Smooth muscle cell (in vitro differentiated cells): Measurements from ENCODE around the gene MYO18B. TPM values are rescaled to one million over a fixed set of nuclear protein-coding genes. Genes with fewer than 3 reads are reported as not detected.

ENCODE experiments used
- DNase-seq: peaks from one replicate; lab custom pipeline; 2025; ENCODE audit not compliant: unreplicated experiment; lab: John Stamatoyannopoulos, UW
- H2AFZ ChIP-seq: fragments of 200-600 bp; sonication (generic); 2 replicates; pipeline ENCODE4 v1.6.0; 2016; ENCODE audit warnings: antibody characterized with exemption, low read depth, mild to moderate bottlenecking
- H3F3A ChIP-seq: fragments of 200-600 bp; sonication (generic); 2 replicates; pipeline ENCODE4 v1.6.0; 2017; ENCODE audit warnings: antibody characterized with exemption, low read depth
- H3K27ac ChIP-seq: fragments of 200-600 bp; sonication (generic); 2 replicates; pipeline ENCODE4 v1.5.1; 2016; ENCODE audit warnings: low read depth, mild to moderate bottlenecking
- H3K27me3 ChIP-seq: fragments of 200-600 bp; sonication (generic); 2 replicates; pipeline ENCODE4 v1.6.1; 2016; ENCODE audit warnings: low read depth, mild to moderate bottlenecking
- H3K36me3 ChIP-seq: fragments of 200-600 bp; sonication (generic); 2 replicates; pipeline ENCODE4 v1.5.1; 2016; ENCODE audit warnings: low read depth
- H3K4me1 ChIP-seq: fragments of 200-600 bp; sonication (generic); 2 replicates; pipeline ENCODE4 v1.5.1; 2016; ENCODE audit warnings: low read depth
- H3K4me2 ChIP-seq: fragments of 200-600 bp; sonication (generic); 2 replicates; pipeline ENCODE4 v1.6.0; 2016; ENCODE audit warnings: mild to moderate bottlenecking
- H3K4me3 ChIP-seq: fragments of 200-600 bp; sonication (generic); 2 replicates; pipeline ENCODE4 v1.5.1; 2016; ENCODE audit warnings: mild to moderate bottlenecking
- H3K79me2 ChIP-seq: fragments of 200-600 bp; sonication (generic); 2 replicates; pipeline ENCODE4 v1.6.0; 2016; ENCODE audit warnings: low read depth, mild to moderate bottlenecking
- H3K9ac ChIP-seq: fragments of 200-600 bp; sonication (generic); 2 replicates; pipeline ENCODE4 v1.6.0; 2016; ENCODE audit warnings: low read depth
- H3K9me3 ChIP-seq: fragments of 200-600 bp; sonication (generic); replicated peaks from 2 replicates; pipeline ENCODE4 v1.5.1; 2016; ENCODE audit warnings: low read depth
- H4K20me1 ChIP-seq: fragments of 200-600 bp; sonication (generic); 2 replicates; pipeline ENCODE4 v1.6.0; 2016; ENCODE audit warnings: low read depth
- WGBS: methylation state at CpG from one replicate; pipeline ENCODE4 v1.1.7; 2016; ENCODE audit warnings: low lambda C conversion rate; 5-methylcytosine and 5-hydroxymethylcytosine counted together
- polyA plus RNA-seq: library from polyadenylated mRNA; unstranded; fragments of >200 nt; fragmentation: Nextera tagmentation; extraction: Ambion mirVana; gene quantifications from 2 replicates; pipeline ENCODE4 v1.2.1, GENCODE V29; 2016
- total RNA-seq: library from RNA; depleted of rRNA; stranded (reverse); fragments of >200 nt; gene quantifications from 2 replicates; pipeline ENCODE4 v1.2.3, GENCODE V29; 2014
- TF ChIP-seq, protein P1 (sequence below): fragments of 200-600 bp; sonication (generic); IDR thresholded peaks from 2 replicates; pipeline ENCODE4 v1.5.1; 2017; ENCODE audit warnings: borderline replicate concordance, mild to moderate bottlenecking, antibody characterized with exemption; ENCODE audit not compliant: insufficient read depth, poor library complexity, severe bottlenecking

Gene MYO18B
- total and polyA plus RNA-seq, 2 experiments from 2014 or later, result 0.13 to 1.2 TPM

DNA sequence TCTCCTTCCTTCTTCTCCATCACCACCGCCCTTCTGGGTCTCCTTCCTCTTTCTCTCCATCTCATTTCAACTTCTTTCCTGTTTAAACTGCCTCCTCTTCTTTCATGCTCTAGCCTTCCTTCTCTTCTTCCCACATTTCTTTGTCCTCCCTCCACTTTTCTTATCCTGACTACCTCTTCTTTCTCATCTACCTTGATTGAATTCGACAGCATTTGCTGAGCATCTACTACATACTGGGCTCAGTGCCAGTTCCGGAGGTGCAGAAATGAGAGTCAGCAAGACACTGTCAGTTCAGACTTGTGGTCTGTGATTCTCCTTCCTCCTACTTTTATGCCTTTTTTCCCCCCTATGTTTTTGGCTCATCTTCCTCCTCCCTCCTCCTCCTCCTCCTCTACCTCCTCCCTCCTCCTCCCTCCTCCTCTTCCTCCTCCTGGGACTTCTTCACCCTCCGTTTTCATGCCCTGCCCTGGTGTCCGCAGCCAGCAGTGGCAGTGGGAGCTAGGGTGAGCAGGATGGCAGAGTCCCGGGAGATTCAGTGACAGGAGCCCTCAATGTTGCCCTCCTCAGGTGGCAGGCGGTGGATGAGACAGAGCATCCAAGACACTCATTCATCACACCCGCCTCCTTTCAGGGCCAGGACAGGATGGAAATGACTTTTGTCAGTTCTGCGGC lies 281.3 kb downstream of the MYO18B start:
- Histone ChIP-seq H2AFZ (no peak overlapping the region), H3K27ac (no peak overlapping the region), H3K79me2 (no peaks in the 10 kb centered on the region), H3K4me3 (no peak overlapping the region), H3F3A (no peaks in the 10 kb centered on the region), H3K4me2 (no peak overlapping the region), H3K4me1 (no peaks in the 10 kb centered on the region), H3K27me3 (no peaks in the 10 kb centered on the region), H3K9me3 (no peaks in the 10 kb centered on the region), H4K20me1 (no peaks in the 10 kb centered on the region), H3K9ac (no peak overlapping the region), H3K36me3 (no peaks in the 10 kb centered on the region)
- DNase-seq, result no peak
- TF ChIP-seq, protein P1, sequence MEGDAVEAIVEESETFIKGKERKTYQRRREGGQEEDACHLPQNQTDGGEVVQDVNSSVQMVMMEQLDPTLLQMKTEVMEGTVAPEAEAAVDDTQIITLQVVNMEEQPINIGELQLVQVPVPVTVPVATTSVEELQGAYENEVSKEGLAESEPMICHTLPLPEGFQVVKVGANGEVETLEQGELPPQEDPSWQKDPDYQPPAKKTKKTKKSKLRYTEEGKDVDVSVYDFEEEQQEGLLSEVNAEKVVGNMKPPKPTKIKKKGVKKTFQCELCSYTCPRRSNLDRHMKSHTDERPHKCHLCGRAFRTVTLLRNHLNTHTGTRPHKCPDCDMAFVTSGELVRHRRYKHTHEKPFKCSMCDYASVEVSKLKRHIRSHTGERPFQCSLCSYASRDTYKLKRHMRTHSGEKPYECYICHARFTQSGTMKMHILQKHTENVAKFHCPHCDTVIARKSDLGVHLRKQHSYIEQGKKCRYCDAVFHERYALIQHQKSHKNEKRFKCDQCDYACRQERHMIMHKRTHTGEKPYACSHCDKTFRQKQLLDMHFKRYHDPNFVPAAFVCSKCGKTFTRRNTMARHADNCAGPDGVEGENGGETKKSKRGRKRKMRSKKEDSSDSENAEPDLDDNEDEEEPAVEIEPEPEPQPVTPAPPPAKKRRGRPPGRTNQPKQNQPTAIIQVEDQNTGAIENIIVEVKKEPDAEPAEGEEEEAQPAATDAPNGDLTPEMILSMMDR, result no peak
- 84% methylated on average over 9 of the region's 9 CpGs for WGBS

DNA sequence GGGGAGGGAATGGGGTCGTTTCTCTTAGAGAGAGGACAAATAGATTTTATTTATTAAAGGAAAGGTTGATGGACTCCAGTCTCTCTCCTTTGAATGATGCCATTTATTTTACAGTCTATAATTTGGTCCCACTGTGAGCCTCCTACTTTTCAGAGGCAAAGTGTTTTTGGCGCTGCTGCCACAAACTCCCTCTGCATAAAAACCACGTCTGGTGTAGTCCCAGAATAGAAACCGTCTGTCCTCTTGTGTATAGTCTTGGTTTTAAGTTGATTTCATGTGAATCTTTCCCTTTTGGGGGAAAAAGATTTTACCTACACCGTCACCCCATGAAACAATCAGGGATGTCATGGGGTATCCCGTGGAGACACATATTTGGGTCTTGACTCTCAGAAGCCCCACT lies 283.6 kb downstream of the MYO18B start:
- Histone ChIP-seq H3K4me2 (no peak overlapping the region), H3K4me3 (no peak overlapping the region), H3K9ac (no peak overlapping the region), H2AFZ (no peak overlapping the region), H3K9me3 (no peaks in the 10 kb centered on the region), H3K4me1 (no peaks in the 10 kb centered on the region), H3K27me3 (no peaks in the 10 kb centered on the region), H3F3A (no peaks in the 10 kb centered on the region), H3K27ac (no peak overlapping the region), H4K20me1 (no peaks in the 10 kb centered on the region), H3K36me3 (no peaks in the 10 kb centered on the region), H3K79me2 (no peaks in the 10 kb centered on the region)
- TF ChIP-seq, protein P1, result no peak
- DNase-seq, result no peak
- WGBS, result 87% methylated on average over 6 of the region's 6 CpGs

DNA sequence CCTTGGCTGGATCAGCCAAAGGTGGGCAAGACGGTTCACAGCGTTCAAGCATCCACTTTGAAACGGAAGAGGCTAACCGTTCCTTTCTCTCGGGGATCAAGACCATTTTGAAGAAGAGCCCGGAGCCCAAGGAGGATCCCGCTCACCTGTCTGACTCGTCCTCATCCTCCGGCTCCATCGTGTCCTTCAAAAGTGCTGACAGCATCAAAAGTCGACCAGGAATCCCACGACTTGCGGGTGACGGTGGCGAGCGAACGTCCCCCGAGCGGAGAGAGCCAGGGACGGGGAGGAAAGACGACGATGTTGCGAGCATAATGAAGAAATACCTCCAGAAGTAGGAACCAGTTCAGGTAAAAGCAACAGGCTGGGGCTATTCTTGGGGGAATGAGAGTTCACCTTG lies 285.4 kb downstream of the MYO18B start:
- no peaks in the 10 kb centered on the region for H3K27me3 ChIP-seq
- 96% methylated on average over 23 of the region's 23 CpGs for WGBS
- no peak overlapping the region for H3K9ac ChIP-seq
- H3K27ac ChIP-seq, result no peak overlapping the region
- no peaks in the 10 kb centered on the region for H3K9me3 ChIP-seq
- no peaks in the 10 kb centered on the region for H3F3A ChIP-seq
- no peaks in the 10 kb centered on the region for H3K4me1 ChIP-seq
- H4K20me1 ChIP-seq, result no peaks in the 10 kb centered on the region
- no peak overlapping the region for H3K4me2 ChIP-seq
- no peak overlapping the region for H3K4me3 ChIP-seq
- no peak overlapping the region for H2AFZ ChIP-seq
- TF ChIP-seq, protein P1, result no peak
- no peaks in the 10 kb centered on the region for H3K36me3 ChIP-seq
- DNase-seq, result no peak
- no peaks in the 10 kb centered on the region for H3K79me2 ChIP-seq

DNA sequence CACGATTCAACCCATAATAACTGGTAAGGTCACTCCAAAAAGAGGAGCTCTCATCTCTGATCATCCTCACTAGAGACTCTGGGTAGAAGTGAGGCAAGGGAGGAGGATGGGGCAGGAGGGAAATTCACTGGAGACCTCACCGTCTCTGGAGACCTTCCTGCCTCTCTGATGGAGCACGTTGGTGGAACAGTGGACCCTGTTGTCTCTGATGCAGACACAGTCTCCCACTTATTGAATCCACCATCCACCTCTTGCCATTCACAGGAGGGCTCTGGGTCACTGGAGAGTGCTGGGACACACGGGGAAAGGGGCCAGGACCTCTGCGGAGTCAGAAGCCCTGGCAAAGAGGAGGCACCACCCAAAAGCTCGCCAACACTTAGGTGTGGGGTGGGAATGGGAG lies 289.7 kb downstream of the MYO18B start:
- 97% methylated on average over 6 of the region's 6 CpGs for WGBS

More for the DNA sequence above, 289.7 kb downstream of the MYO18B start:
- Histone ChIP-seq H2AFZ (no peak overlapping the region), H3K36me3 (no peaks in the 10 kb centered on the region), H3K4me1 (no peaks in the 10 kb centered on the region), H3K9me3 (no peaks in the 10 kb centered on the region), H3K27me3 (no peaks in the 10 kb centered on the region), H3K27ac (no peak overlapping the region), H3K4me3 (no peak overlapping the region), H4K20me1 (no peaks in the 10 kb centered on the region), H3K79me2 (no peaks in the 10 kb centered on the region), H3K4me2 (no peak overlapping the region), H3F3A (no peaks in the 10 kb centered on the region), H3K9ac (no peak overlapping the region)
- DNase-seq, result no peak
- TF ChIP-seq, protein P1, result no peak
